GM11168 (cell line): Measurements from ENCODE around the gene EPC1.
"Not testable (repeated sequence)": the region's sequence is repeated elsewhere in the genome, so short reads cannot be mapped to it uniquely, and the experiment has no call there.

Experiments used
- in situ Hi-C: fragments of 300-500 bp; cut with MboI; formaldehyde crosslinking; loops from one replicate; pipeline ENCODE4 v1.12.0; 2022; ENCODE audit warnings: low sequenced_read_pairs; ENCODE audit not compliant: unreplicated experiment

EPC1 gene, protein sequence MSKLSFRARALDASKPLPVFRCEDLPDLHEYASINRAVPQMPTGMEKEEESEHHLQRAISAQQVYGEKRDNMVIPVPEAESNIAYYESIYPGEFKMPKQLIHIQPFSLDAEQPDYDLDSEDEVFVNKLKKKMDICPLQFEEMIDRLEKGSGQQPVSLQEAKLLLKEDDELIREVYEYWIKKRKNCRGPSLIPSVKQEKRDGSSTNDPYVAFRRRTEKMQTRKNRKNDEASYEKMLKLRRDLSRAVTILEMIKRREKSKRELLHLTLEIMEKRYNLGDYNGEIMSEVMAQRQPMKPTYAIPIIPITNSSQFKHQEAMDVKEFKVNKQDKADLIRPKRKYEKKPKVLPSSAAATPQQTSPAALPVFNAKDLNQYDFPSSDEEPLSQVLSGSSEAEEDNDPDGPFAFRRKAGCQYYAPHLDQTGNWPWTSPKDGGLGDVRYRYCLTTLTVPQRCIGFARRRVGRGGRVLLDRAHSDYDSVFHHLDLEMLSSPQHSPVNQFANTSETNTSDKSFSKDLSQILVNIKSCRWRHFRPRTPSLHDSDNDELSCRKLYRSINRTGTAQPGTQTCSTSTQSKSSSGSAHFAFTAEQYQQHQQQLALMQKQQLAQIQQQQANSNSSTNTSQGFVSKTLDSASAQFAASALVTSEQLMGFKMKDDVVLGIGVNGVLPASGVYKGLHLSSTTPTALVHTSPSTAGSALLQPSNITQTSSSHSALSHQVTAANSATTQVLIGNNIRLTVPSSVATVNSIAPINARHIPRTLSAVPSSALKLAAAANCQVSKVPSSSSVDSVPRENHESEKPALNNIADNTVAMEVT

DNA sequence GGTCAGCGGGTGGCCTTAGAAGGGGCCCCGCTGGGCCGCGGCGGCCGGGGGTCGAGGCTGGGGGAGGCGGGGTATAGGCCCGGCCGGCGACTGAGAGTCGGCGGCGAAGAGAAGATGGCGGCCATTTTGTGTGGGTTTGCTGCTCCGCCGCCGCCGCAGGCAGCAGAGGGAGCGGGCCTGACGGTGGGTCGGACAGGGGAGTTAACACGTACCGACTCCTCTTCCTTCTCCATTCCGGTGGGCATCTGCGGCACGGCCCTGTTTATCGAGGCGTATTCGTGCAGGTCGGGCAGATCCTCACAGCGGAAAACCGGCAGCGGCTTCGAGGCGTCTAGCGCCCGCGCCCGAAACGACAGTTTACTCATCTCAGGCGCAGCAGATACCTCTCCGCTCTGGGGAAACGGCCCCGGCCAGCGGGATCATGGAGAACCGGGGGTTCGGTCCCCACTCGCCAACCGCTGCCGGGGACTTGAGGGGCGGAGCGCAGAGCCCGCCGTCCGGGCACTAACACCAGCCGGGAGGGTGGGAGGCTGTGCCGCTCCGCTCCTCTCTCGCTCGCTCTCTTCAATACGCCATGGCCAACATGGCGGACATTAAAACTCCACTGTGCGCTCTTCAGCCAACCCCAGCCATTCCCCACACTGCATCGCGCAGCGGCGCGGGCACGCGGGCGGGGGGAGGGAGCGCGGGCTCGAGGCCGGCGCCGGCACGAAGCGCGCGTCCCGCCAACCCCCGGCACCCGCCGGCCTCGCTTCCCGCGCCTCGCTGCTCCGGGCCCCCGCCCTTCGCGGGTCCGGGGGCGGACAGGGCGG is at the start of gene EPC1:
Gene EPC1 (minus strand): TSS at position 608 of the 812 bp plus-strand sequence. CDS start 243 bp downstream, at position 365.
- in situ Hi-C loops, result no loop called here

DNA sequence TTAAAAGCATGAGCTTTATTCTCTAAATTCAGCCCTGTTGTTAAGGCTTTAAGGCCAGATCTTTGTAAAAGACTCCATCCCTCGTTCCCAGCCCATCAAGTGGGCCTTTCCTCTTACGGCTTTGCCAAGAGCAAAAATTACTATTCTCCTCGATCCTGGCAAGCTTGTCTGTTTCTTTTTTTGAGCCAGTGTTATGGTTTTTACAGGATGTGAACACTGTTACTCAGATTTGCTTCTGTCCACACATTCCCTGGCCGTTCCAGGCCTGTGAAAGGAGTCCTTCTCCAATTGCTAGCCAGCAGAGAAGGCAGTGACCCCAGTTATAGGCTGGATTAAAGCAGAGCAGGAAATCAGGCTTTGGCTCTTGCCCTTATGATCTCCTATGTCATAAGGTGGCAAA is 47.0 kb upstream of the EPC1 start:
- in situ Hi-C loops, result no loop called here

DNA sequence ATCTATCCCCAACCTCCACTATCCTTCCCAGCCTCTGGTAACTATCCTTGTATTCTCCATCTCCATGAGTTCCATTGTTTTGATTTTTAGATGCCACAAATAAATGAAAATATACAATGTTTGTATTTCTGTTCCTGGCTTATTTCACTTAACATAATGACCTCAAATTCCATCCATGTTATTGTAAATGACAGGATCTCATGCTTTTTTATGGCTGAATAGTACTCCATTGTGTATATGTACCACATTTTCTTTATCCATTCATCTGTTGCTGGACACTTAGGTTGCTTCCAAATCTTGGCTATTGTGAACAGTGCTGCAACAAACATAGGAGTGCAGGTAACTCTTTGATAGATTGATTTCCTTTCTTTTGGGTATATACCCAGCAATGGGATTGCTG is 45.3 kb upstream of the EPC1 start:
- in situ Hi-C loops, result not testable (repeated sequence)

GRCh38 chr10:32390193-32390592 is 43.2 kb upstream of the EPC1 start:
- in situ Hi-C loops, result no loop called here

DNA sequence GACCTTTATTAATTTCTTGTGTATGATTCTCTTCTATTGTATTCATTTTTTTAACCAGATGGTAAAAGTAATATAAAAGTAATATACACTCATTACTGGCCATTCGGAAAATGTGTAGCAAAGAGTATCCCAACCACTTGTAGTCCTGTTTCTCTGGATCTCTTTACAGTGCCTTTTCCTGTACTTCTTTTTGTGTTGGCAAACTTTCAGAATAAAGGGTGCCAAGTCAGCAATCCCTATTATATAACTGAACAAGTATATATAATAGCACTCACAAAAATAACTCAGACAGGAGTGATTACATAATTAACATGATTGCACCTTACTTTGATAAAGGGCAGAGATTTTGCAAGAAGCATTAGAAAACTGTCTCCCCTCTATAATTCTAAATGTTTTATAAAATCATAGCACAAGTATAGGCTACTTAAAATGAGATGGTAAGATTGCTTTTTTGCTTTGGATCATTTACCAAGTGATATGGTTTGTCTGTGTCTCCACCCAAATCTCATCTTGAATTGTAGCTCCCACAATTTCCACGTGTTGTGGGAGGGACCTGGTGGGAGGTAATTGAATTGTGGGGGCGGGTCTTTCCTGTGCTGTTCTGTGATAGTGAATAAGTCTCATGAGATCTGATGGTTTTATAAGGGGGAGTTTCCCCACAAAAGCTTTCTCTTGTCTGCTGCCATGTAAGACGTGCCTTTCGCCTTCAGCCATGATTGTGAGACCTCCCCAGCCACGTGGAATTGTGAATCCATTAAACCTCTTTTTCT is 41.5 kb upstream of the EPC1 start:
- in situ Hi-C loops, result no loop called here

DNA sequence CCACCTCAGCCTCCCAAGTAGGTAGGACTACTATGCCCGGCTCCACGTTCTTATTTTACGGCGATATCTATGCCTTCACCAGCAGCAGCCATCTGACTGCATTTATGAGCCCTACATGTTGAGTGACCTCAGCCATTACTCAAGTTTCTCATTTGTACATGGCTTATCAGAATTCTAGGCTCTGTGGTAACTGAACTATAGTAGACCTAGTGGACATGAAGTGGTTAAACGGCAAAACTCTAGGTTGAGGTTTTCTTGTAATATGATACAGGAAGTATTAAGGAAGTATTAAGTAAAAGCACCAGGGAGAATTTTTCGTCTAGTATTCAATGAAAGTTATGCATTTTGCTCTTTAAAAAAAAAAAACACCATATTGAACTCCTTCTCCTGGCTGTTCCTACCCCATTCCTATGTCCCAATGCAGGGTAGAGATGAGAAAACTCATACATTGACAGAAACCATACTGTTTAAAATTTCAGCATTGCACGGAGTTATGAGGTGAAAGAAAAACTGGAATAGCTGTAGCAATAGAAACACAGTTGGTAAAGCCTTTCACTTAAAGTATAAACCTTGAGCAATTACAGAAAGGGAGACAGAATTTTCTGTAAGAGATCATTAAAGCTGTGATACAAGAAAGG is 39.8 kb upstream of the EPC1 start:
- in situ Hi-C loops, result no loop called here

DNA sequence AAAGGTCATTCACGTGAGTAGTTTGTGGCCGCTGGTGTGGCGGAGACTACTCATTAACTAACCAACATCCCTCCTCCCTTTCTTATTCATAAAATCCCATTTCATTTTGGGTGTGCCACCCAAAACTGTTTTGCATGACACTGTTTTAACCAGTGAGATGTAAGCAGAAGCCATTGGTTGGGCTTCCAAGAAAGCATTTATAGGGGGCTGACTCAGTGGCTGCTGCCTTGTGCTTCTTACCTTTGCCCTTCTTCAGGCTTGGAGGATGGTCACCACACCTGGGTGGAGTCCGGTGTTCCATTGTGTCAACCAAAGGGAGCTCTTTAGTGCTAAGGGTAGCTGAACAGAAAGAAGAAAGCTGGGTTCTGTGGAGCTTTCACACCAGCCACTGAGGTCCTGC is 37.2 kb upstream of the EPC1 start:
- in situ Hi-C loops, result no loop called here

DNA sequence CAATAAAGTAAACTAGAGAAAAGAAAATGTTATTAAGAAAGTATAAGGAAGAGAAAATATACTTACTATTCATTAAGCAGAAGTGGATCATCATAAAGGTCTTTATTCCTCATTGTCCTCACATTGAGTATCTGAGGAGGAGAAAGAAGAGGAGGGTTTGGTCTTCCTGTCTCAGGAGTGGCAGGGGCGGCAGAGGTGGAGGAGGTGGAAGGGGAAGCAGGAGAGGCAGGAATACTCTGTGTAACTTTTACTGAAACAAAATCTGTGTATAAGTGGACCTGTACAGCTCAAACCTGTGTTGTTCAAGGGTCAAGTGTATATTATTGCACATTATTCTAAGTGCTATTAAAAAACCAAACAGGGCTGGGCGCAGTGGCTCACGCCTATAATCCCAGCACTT is 34.2 kb upstream of the EPC1 start:
- in situ Hi-C loops, result no loop called here

DNA sequence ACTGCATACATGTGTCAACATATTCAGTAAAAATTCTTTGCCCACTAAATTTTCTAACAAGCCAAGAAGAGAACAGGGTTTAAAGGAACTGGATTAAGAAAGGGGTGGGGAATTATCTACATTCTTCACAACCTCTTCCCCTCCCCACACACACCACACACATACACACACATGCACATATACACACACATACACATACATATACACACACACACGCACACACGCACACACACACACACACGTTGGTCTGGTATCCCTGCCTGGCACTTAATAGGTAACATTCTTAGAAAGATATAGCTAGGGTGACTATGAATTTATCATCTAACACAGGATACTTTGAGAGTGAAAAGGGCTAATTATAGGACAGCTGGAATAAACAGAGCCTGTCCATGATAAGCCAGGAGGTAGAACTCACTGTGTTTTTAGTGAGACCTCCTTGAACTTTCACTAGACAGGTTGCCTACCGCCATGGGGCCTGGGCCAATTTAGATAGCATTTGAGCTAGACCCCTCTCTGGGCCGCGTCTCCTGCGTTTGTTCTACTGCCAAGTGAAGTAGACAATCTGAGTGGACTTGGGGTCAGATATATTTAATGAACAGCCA is 33.1 kb upstream of the EPC1 start:
- in situ Hi-C loops, result no loop called here

- in situ Hi-C loops, result no loop called here
These were observed 32.5 kb upstream of the EPC1 start for GRCh38 chr10:32379318-32379949.

- in situ Hi-C loops, result no loop called here
These were observed 31.7 kb upstream of the EPC1 start for GRCh38 chr10:32378363-32379317.

DNA sequence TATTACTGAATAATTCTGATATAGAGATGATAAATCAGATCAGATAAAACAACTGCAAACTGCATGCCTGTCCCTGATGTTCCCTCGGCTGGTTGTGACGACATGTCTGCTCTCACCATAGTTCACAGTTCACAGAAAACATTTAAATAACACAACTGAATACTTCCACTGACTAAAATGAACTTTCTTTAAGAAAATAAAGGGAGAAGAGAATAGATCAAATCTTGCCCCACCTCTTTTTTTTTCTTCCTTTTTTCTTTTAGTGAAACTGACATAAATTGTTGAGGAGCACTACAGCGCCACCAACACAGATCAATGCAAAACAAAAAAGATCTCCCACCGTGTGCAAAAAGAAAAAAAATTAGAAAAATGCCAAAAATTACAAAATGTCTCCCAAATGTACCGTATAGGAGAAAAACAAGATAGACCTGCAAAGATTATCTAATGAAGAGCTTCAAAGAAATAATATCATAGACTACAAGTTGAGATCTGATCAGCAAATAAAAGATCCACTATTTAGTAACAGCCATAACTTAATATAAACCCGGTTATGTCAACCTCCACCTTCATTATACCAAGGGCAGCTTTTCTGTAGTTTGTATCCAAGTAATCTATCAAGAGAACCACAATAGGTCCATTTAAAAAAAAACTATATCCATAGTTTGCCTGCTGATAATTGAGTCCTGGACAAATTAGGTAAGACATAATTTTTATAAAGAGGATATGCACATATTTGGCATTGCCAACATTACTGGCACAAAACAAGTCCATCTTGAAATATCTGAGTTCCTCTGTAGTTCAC is 30.7 kb upstream of the EPC1 start:
- in situ Hi-C loops, result no loop called here

GRCh38 chr10:32376771-32377170 is 29.8 kb upstream of the EPC1 start:
- in situ Hi-C loops, result no loop called here

GRCh38 chr10:32376097-32376496 is 29.1 kb upstream of the EPC1 start:
- in situ Hi-C loops, result no loop called here

DNA sequence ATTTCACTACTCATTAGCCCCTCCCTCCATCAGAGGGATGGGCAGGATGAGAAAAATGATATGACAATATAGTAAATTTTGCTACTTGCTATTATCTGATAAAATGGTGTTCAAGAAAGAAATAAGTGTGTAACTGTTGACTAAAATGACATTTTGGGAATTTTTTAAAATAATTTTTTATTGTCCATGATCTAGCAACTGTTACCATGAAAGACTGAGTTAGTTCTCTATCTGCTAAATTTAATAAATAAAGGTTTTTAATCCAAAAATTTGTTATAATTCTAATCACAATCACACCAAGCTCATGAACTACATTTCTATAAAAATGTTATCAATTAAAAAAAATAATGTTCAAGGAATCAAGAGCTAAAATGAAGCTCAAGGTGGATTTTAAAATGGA is 28.7 kb upstream of the EPC1 start:
- in situ Hi-C loops, result no loop called here

- in situ Hi-C loops, result loop anchor here (25.0 kb wide), 1 partner anchor 588 kb away; the partner anchor contains the start of gene ITGB1
These were observed 27.6 kb upstream of the EPC1 start for GRCh38 chr10:32374605-32375004.

GRCh38 chr10:32373496-32373895 is 26.5 kb upstream of the EPC1 start:
- in situ Hi-C loops, result loop anchor here (25.0 kb wide), 1 partner anchor 589 kb away; the partner anchor contains the start of gene ITGB1
